Activated T-helper 1 cell treated with Interleukin-2 at 50 U/mL for 16 hours (primary cell): ENCODE measurements around the gene RNPS1.
"Not testable (repeated sequence)": the region's sequence is repeated elsewhere in the genome, so short reads cannot be mapped to it uniquely, and the experiment has no call there.

ENCODE experiments used
- DNase-seq: peaks from one replicate; pipeline ENCODE4 v3.0.0-alpha.2; 2020; ENCODE audit warnings: low read depth

RNPS1 gene

GRCh38 chr16:2282866-2283555 lies 15.1 kb upstream of the RNPS1 start:
- DNase-seq: no peak

DNA sequence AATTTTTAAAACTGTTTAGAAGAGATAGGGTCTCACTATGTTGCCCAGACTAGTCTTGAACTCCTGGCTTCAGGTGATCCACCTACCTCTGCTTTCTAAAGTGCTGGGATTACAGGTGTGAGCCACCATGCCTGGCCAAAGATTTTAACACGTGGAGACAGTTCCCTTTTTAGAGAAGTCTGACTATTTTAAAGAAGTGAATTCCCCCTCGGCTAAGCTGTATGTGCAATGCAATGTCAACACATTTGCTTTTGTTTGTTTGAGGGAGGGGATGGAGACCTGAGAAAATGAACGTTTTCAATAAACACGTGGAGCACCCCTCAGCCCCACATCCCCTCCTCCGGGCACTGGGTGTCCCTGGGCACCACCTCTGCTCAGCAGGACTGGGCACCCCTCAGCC lies 14.3 kb upstream of the RNPS1 start:
- no peak for DNase-seq

- no peak for DNase-seq
Observed at GRCh38 chr16:2280981-2281542, 13.1 kb upstream of the RNPS1 start.

- no peak for DNase-seq
Observed at GRCh38 chr16:2280461-2280860, 12.5 kb upstream of the RNPS1 start.

DNA sequence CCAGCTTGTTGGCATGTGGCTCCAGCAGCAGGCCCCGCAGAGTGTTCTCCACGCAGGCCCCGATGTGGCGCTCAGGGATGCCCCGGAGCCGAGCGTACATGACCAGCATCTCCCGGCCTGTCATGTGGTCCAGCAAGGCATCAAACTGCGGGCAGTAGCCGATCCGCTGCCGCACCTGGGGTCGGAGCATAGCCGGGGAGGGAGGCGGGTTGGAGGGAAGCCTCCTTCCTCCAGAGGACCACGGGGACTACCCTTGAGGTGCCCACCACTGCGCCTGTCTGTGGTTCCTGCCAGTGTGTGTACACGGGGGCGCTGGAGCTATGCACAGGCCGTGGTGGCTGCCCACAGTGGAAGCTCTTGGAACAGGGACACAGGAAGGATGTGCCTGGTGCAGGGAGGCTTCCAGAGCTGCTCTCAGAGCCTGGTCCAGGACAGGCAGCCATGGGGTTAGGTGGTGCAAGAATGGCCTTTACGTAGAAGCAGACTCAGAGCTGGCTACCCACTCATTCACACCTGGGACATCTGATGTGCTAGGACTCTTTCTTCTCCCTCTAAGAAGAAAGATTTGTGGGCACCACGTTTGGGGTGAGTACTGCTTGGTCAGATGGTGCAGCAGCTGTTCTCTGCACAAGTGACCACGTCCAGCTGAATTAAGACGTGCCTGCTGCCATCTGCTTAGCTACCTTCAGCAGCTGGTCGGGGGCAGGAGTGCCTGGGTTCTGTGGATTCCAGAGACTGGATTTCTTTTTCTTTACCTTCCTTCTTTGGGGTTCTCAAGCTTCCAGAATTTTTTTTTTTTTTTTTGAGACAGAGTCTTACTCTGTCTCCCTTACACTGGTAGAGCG lies 11.3 kb upstream of the RNPS1 start:
- no peak for DNase-seq

- DNase-seq: no peak
Observed at GRCh38 chr16:2278272-2278608, 10.3 kb upstream of the RNPS1 start.

GRCh38 chr16:2277466-2278271 lies 9.7 kb upstream of the RNPS1 start:
- no peak for DNase-seq

DNA sequence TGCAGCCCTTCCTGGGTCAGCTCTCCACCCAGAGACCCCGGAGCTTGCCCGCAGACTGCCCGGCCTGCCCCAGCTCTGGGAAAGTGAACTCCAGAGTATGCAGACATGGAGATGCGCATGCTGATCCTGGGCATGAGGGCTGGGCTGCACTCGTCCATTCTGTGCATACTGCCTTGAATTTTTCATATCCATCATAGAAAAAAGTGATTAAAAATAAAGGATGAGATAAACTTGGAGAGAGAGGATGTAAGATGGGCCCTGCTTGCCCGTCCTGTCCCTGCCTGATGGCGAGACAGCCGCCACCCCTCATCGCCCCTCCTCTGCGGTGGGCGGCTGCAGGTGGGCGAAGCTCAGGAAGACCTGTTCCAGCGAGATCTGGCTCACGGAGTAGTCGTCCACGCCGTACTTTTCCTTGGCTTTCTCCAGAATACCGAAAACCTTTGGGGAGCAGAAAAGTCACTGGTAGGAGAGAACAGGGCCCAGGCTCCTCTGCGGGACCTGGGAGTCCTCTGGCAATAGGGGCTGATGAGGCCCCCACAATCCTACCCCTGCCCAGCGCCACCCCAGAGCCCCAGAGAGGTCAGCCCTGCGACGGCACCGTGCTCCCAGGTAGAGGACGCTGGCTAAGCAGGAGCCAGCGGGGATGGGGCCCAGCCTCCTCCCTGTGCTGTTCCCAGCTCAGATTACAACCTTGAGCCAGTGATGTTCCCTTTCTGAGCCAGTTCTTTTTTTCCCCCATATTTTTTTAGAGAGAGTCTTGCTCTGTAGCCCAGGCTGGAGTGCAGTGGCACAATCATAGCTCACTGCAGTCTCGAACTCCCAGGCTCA lies 8.7 kb upstream of the RNPS1 start:
- no peak for DNase-seq

GRCh38 chr16:2275476-2276367 lies 7.8 kb upstream of the RNPS1 start:
- DNase-seq: no peak

GRCh38 chr16:2273931-2274330 lies 6.0 kb upstream of the RNPS1 start:
- DNase-seq: no peak

- no peak for DNase-seq
Observed at GRCh38 chr16:2273484-2273883, 5.6 kb upstream of the RNPS1 start.

DNA sequence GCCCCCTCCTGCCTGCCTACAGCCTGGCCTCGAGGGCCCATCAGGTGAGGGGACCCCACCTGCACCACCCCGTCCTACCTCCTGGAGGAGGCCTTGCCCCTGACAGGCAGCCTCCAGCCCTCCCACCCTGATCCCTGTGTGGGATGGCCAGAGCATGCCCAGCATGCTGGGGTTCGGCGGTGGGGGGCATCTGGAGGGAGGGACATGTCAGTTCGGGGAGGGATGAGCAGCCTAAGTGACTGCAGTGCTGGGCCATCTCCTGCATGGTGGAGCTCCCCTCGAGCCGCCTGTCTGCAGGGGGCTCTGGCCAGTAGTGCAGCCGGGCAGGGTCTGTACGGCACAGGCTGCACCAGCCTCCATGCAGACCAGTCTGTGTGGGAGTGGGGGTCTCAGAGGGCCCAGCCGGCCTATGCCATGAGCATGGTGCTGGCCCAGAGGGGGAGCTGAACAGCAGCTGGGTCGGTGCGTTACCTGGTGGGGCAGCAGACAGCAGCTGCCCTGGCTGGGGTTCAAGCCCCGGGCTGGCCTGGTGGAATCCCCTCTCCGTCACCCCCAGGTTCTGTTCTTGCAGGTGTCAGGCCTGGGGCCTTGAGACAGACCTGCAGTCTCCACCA lies 4.0 kb upstream of the RNPS1 start:
- no peak for DNase-seq

GRCh38 chr16:2270588-2271470 lies 2.9 kb upstream of the RNPS1 start:
- no peak for DNase-seq

- no peak for DNase-seq
Observed at GRCh38 chr16:2270070-2270462, 2.1 kb upstream of the RNPS1 start.

DNA sequence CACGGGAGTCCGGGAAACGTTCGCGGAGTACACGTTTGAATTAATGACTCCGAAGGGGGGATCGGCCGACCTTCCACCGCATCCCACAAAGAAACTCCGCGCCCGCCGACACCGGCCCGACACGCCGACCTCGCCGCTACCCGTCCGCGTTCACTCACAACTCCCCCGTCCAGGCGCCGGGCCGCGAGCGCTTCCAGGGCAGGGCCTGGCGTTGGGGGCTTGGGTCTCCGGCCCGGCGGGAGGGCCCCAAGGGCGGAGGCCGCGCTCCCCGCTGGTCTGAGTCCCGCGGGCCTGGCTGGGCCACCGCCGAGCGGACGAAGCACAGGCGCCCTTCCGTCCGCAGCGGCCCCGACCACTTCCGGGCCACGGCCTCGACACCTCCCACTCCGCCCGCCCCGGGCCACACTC lies 417 bp downstream of the RNPS1 start:
- DNase-seq: not testable (repeated sequence)

- not testable (repeated sequence) for DNase-seq
Observed at GRCh38 chr16:2266887-2267286, 1.0 kb downstream of the RNPS1 start.

DNA sequence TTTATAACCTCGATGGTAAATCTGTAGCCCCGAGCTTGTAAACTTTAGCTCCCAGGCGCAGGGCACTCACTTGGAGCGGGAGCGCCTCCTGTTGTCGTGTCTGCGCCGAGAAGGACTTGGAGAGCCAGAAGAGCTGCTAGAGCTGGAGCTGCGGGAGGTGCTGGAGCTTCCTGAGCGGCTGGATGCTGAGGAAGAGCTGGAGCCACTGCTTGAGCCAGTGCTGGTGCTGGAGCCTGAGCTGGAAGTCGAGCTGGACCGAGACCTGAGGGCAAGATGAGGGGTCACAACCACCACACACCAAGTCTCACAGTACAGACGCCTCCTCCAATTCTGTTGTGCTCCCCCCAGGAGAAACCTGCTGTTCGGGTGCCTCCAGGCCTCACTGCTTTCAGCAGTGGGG lies 4.9 kb downstream of the RNPS1 start:
- not testable (repeated sequence) for DNase-seq

DNA sequence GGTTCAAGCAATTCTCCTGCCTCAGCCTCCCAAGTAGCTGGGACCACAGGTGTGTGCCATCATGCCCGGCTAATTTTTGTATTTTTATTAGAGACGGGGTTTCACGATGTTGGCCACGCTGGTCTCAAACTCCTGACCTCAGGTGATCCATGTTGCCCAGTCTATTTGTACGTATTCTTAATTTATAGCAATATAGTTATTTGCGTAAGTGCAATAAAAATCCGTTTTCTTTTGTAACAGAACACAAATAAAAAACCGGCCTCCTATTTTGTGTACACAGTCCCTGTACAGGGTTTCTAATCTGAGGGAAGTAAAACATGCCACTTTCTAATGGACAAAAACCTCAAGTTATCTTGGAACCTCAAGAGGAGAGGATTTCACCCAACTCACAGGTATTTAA lies 7.7 kb downstream of the RNPS1 start:
- no peak for DNase-seq

DNA sequence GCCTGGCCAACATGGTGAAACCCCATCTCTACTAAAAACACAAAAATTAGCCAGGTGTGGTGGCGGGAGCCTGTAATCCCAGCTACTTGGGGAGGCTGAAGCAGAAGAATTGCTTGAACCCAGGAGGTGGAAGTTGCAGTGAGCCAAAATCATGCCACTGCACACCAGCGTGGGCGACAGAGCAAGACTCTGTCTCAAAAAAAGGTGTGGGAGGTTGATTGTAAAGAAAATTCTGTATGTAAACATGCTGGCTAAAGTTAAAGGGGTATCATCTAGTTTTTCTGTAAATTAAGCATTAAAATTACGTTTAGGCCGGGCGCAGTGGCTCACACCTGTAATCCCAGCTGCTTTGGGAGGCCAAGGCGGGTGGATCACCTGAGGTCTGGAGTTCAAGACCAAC lies 9.4 kb downstream of the RNPS1 start:
- not testable (repeated sequence) for DNase-seq
